Measurements from ENCODE around the gene KRR1. TPM values are rescaled to one million over a fixed set of nuclear protein-coding genes. Genes with fewer than 3 reads are reported as not detected.
"Not testable (repeated sequence)": the region's sequence is repeated elsewhere in the genome, so short reads cannot be mapped to it uniquely, and the experiment has no call there.

KRR1 gene
- total RNA-seq, 2 donors from 2014 or later: 9.3 to 33.9 TPM

DNA sequence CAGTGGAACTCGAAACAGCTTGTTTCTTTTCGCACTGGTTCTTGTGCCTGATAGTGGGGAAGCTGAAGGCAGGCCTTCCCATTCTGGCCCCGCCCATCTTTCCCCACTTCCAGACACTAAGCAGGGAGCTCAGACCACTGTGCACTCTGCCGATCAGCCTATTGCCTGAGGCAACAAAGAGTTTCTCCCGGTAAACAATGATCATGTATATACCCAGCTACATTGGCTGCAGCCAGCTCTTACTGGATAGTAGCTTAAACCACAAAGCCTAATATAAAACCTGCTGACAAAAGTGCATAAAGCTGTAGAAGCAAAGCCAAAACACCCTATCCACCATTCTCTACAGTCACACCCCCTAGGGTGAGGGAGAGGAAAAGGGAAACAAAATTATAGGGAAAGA is 55.6 kb downstream of the KRR1 start:
- no peak for TF ChIP-seq POLR2A (IDR thresholded peaks at IDR 0.05)
- TF ChIP-seq CTCF (IDR thresholded peaks at IDR 0.05): no peak
- Histone ChIP-seq H3K9me3 (peaks cover 0 to 14% (median 0%) of the 10 kb centered on the region in 3 donors), H3K36me3 (replicated peaks in 1 of 2; ENCODE audit: insufficient read depth in 1 of 2, low read depth in 2 of 2) (no peaks in the 10 kb centered on the region), H3K27ac (no peak overlapping the region), H3K4me3 (no peak overlapping the region), H3K27me3 (no peaks in the 10 kb centered on the region), H3K4me1 (no peaks in the 10 kb centered on the region)
- no peak for ATAC-seq
- DNase-seq: no peak
- 76 to 83% methylated on average over 5 of the region's 5 CpGs for WGBS, 2 donors
- intact Hi-C loops (cut with DNase I): no loop called here

- peaks cover 0 to 1% (median 0%) of the 10 kb centered on the region in 3 donors for H3K9me3 ChIP-seq
- 78 to 83% methylated on average over 3 of the region's 3 CpGs for WGBS, 2 donors
- H3K36me3 ChIP-seq (replicated peaks in 1 of 2; ENCODE audit: insufficient read depth in 1 of 2, low read depth in 2 of 2): no peaks in the 10 kb centered on the region
- H3K27me3 ChIP-seq: no peaks in the 10 kb centered on the region
- DNase-seq (no peak), ATAC-seq (no peak)
- H3K4me3 ChIP-seq: no peak overlapping the region
- no peak overlapping the region for H3K27ac ChIP-seq
- no peak for TF ChIP-seq POLR2A (IDR thresholded peaks at IDR 0.05)
- TF ChIP-seq CTCF (IDR thresholded peaks at IDR 0.05): no peak
- intact Hi-C loops (cut with DNase I): no loop called here
- H3K4me1 ChIP-seq: no peaks in the 10 kb centered on the region
Observed at GRCh38 chr12:75452675-75453330, 58.6 kb downstream of the KRR1 start.

GRCh38 chr12:75447691-75448393 is 63.6 kb downstream of the KRR1 start:
- WGBS, 2 donors: 38 to 39% methylated on average over 4 of the region's 4 CpGs
- intact Hi-C loops (cut with DNase I): no loop called here

GRCh38 chr12:75446857-75447256 is 64.6 kb downstream of the KRR1 start:
- no peak overlapping the region for H3K27ac ChIP-seq
- DNase-seq (no peak), ATAC-seq (no peak)
- no peak overlapping the region for H3K4me3 ChIP-seq
- TF ChIP-seq CTCF (IDR thresholded peaks at IDR 0.05): no peak
- no peak for TF ChIP-seq POLR2A (IDR thresholded peaks at IDR 0.05)
- H3K36me3 ChIP-seq (replicated peaks in 1 of 2; ENCODE audit: insufficient read depth in 1 of 2, low read depth in 2 of 2): no peaks in the 10 kb centered on the region
- intact Hi-C loops (cut with DNase I): no loop called here
- H3K9me3 ChIP-seq: no peaks in the 10 kb centered on the region
- H3K27me3 ChIP-seq: no peaks in the 10 kb centered on the region
- no peaks in the 10 kb centered on the region for H3K4me1 ChIP-seq

More at GRCh38 chr12:75447691-75448393, 63.6 kb downstream of the KRR1 start:
- no peak for ATAC-seq
- H3K27ac ChIP-seq: no peak overlapping the region
- no peak for DNase-seq
- no peaks in the 10 kb centered on the region for H3K36me3 ChIP-seq (replicated peaks in 1 of 2; ENCODE audit: insufficient read depth in 1 of 2, low read depth in 2 of 2)
- H3K27me3 ChIP-seq: no peaks in the 10 kb centered on the region
- H3K4me1 ChIP-seq: no peaks in the 10 kb centered on the region
- no peaks in the 10 kb centered on the region for H3K9me3 ChIP-seq
- TF ChIP-seq CTCF (IDR thresholded peaks at IDR 0.05): no peak
- no peak for TF ChIP-seq POLR2A (IDR thresholded peaks at IDR 0.05)
- H3K4me3 ChIP-seq: no peak overlapping the region

GRCh38 chr12:75445137-75445507 is 66.3 kb downstream of the KRR1 start:
- H3K4me1 ChIP-seq; H3K27ac ChIP-seq; DNase-seq; H3K36me3 ChIP-seq (replicated peaks in 1 of 2; ENCODE audit: insufficient read depth in 1 of 2, low read depth in 2 of 2); H3K9me3 ChIP-seq; H3K4me3 ChIP-seq; ATAC-seq; intact Hi-C loops (cut with DNase I); H3K27me3 ChIP-seq: not testable (repeated sequence)
- WGBS, 2 donors: 70 to 75% methylated on average over 7 of the region's 7 CpGs
